Activated T-cell treated with anti-CD3 and anti-CD28 coated beads, Interleukin-2, amount 50 U/mL, for 48 hours (primary cell): ENCODE results near the gene EPS8L2.

Experiments used
- DNase-seq, 2 experiments: peaks; one replicate each; pipeline ENCODE4 v3.0.0-alpha.2; 2020

Gene EPS8L2

GRCh38 chr11:763073-763463 is 57.0 kb downstream of the EPS8L2 start:
- no peak for DNase-seq

- no peak for DNase-seq
Observed at GRCh38 chr11:763549-764321, 57.7 kb downstream of the EPS8L2 start.

GRCh38 chr11:764322-765024 is 58.4 kb downstream of the EPS8L2 start:
- DNase-seq: no peak

- peak; percentile 72 to 77 for DNase-seq
Observed at GRCh38 chr11:765025-765801, 59.2 kb downstream of the EPS8L2 start.

GRCh38 chr11:765802-766091 is 59.7 kb downstream of the EPS8L2 start:
- DNase-seq: no peak

GRCh38 chr11:766106-766935 is 60.3 kb downstream of the EPS8L2 start:
- DNase-seq: no peak

GRCh38 chr11:766936-767210 is 60.8 kb downstream of the EPS8L2 start:
- DNase-seq: no peak

GRCh38 chr11:767238-767637 is 61.2 kb downstream of the EPS8L2 start:
- DNase-seq: no peak

GRCh38 chr11:769887-770641 is 64.0 kb downstream of the EPS8L2 start:
- no peak for DNase-seq

GRCh38 chr11:770642-771616 is 64.9 kb downstream of the EPS8L2 start:
- DNase-seq: no peak

GRCh38 chr11:771617-772204 is 65.7 kb downstream of the EPS8L2 start:
- no peak for DNase-seq

GRCh38 chr11:772429-773390 is 66.7 kb downstream of the EPS8L2 start:
- no peak for DNase-seq

- DNase-seq: no peak
Observed at GRCh38 chr11:773425-773824, 67.4 kb downstream of the EPS8L2 start.

GRCh38 chr11:773830-774229 is 67.8 kb downstream of the EPS8L2 start:
- no peak for DNase-seq

GRCh38 chr11:774873-775592 is 69.0 kb downstream of the EPS8L2 start:
- no peak for DNase-seq

GRCh38 chr11:776263-776560 is 70.2 kb downstream of the EPS8L2 start:
- no peak for DNase-seq

- peak; percentile 54 to 67 for DNase-seq
Observed at GRCh38 chr11:776561-777287, 70.7 kb downstream of the EPS8L2 start.
